ENCODE results near the gene RALY.

DNA sequence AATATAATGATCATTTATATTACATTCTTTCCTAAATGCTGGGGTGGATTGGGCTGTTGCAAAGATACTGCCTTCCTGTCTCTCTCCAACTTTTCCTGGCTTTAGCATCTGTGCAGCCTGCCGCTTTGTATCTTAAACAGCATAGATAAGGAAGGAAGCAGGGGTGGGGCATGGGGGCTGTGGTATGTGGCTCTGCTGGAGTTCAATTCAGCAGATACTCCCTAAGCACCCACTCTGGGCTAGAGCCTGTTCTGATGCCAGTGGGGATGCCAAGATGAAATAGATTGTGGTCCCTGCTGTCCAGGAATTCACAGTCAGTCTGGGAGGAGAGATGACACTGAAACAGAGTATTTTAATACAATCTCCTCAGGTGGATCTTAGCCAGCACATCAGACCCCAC lies 61.6 kb downstream of the RALY start:
- TF ChIP-seq, protein P1, sequence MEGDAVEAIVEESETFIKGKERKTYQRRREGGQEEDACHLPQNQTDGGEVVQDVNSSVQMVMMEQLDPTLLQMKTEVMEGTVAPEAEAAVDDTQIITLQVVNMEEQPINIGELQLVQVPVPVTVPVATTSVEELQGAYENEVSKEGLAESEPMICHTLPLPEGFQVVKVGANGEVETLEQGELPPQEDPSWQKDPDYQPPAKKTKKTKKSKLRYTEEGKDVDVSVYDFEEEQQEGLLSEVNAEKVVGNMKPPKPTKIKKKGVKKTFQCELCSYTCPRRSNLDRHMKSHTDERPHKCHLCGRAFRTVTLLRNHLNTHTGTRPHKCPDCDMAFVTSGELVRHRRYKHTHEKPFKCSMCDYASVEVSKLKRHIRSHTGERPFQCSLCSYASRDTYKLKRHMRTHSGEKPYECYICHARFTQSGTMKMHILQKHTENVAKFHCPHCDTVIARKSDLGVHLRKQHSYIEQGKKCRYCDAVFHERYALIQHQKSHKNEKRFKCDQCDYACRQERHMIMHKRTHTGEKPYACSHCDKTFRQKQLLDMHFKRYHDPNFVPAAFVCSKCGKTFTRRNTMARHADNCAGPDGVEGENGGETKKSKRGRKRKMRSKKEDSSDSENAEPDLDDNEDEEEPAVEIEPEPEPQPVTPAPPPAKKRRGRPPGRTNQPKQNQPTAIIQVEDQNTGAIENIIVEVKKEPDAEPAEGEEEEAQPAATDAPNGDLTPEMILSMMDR (IDR thresholded peaks at IDR 0.05): no peak
- no peak for TF ChIP-seq POLR2A (IDR thresholded peaks at IDR 0.05; ENCODE audit: low read length)
- TF ChIP-seq GATA3 (IDR thresholded peaks at IDR 0.05; ENCODE audit: borderline replicate concordance): no peak
- no peak for TF ChIP-seq FOSL2 (IDR thresholded peaks at IDR 0.05)
- no peak for TF ChIP-seq FOSL2 (CRISPR knock-in tag; IDR thresholded peaks at IDR 0.05)
- no peak for TF ChIP-seq ELK1 (IDR thresholded peaks at IDR 0.05; ENCODE audit: low read depth, low read length)
- TF ChIP-seq ZSCAN20 (CRISPR knock-in tag; IDR thresholded peaks at IDR 0.05): no peak
- TF ChIP-seq ZFP36 (IDR thresholded peaks at IDR 0.05; ENCODE audit: borderline replicate concordance, partially characterized antibody): no peak
- TF ChIP-seq RAD21 (conservative IDR thresholded peaks at IDR 0.05 in 1 of 2, IDR thresholded peaks at IDR 0.05 in 1 of 2): no peak
- no peak for TF ChIP-seq CHD2 (IDR thresholded peaks at IDR 0.05; ENCODE audit: low read length, partially characterized antibody)
- TF ChIP-seq RARB (CRISPR knock-in tag; IDR thresholded peaks at IDR 0.05): no peak
- TF ChIP-seq EP300 (IDR thresholded peaks at IDR 0.05): no peak
- no peak for TF ChIP-seq CEBPB (IDR thresholded peaks at IDR 0.05)
- no peak for TF ChIP-seq REST (IDR thresholded peaks at IDR 0.05)
